HS-5 (cell line): ENCODE measurements around the gene ENOPH1.
"Not testable (repeated sequence)": the region's sequence is repeated elsewhere in the genome, so short reads cannot be mapped to it uniquely, and the experiment has no call there.

ENCODE experiments used
- DNase-seq: peaks from one replicate; pipeline ENCODE4 v3.0.0-alpha.2; 2012; ENCODE audit warnings: low read depth

The ENOPH1 gene

DNA sequence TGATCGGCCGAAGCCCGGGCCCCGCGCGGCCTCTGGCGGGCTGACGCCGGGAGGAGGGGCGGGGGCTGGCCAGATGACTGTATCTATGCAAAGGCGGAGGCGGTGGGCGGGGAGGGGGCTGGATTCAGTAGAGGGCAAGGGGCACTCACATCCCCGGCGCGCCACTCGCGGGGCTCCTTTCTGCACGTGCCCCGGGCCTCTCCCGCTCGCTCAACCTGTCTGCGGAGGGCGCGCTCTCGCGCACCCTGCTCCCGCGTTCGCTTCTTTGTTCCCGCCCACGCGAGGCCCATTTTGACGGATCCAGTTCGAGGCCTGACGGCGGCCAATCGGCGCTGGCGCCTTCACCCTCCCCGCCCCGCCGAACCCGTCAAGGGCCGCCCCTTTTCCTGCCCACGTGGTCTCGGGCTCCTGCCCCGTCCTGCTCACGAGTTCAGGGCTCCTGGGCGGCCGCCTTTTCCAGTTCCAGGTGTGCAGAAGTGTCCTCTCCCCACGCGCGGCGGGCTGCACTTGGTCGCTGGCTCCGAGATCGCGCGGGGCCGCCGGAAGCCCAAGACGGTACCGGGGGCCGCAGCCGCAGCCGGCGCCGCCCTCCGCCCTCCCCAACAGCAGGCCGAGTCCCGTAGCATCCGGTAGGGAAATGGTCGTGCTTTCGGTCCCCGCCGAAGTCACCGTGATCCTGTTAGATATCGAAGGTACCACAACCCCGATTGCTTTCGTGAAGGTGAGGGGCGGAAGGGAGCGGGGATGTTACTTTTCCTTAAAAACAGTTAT, at the start of gene ENOPH1, which contains the start of gene HNRNPDL:
TSS of gene ENOPH1 (plus strand) at position 398 of the 771 bp plus-strand sequence. CDS start at position 638, 240 bp downstream.
TSS of gene HNRNPDL (minus strand) at position 270 of the 771 bp plus-strand sequence. CDS start 772 bp downstream, outside the sequence.
- peak; percentile 80 for DNase-seq

DNA sequence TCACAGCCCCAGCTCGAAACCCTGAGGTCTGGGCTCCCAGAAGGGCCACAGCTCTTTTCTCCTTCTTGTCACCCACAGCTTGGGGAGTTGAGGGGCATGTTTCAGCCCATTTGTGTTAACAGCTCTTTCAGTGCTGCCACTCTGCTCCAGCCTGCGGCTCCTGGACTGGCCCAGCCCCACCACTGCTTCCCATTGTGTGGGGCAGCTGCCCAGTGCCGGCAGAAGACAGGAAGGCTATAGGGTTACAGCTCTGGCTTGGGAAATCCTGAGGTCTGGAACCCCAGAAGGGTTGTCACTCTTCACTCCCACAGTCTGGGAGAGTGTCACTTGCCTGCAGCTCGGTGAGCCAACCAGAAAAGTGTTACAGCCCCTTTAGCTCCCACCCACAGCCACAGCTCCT, 49.6 kb upstream of the ENOPH1 start:
- DNase-seq, result no peak

GRCh38 chr4:82381235-82381634, 49.2 kb upstream of the ENOPH1 start:
- DNase-seq, result no peak

DNA sequence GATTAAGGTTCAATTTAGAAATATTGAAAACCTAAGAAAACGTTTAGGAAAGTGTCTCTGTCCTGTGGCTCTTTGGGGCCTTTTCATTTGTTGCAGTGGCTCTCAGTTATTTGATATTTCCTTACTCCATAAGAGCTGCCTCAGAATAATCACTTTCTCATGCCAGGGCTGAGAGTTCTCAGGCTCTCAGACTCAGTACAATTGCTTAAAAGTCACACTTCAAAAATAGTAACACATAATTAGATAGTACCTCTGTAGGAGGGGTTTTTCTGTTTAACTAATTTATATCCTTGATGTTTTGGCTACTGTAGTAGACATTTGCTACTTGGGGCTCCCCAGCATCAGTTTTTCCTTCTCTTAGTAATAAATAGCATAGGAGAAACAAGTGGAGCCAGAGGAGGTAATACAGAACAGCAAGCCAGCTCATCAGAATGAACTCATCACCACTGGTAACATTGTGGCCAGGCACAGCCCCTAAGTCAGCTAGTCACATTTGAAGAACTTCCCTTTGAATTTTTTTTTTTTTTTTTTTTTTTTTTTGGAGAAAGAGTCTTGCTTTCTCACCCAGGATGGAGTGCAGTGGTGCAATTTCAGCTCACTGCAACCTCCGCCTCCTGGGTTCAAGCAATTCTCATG, 48.6 kb upstream of the ENOPH1 start:
- no peak for DNase-seq

DNA sequence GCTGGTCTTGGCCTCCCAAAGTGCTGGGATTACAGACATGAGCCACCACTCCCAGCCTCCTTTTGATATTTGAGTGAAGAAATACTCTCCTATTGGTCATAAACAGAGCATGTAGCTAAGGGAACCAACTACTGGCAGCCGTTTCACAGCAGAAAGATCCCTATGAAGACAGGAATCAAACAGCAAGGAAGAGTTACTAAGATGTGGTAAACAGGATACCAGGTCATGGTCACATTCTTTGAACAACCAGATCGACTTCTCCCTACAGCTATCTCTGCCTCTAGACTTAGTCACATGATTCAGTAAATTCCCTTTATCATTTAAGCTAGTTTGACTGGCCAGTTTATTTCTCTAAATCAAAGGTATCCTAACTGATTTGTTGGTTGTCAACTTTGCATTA, 47.6 kb upstream of the ENOPH1 start:
- no peak for DNase-seq

DNA sequence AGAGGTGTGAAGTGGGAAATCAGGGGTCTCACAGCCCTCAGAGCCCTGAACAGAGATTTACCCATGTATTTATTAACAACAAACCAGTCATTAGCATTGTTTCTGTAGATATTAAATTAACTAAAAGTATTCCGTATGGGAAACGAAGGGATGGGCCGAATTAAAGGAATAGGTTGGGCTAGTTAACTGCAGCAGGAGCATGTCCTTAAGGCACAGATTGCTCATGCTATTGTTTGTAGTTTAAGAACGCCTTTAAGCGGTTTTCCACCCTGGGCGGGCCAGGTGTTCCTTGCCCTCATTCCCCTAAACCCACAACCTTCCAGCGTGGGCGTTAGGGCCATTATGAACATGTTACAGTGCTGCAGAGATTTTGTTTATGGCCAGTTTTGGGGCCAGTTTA, 44.1 kb upstream of the ENOPH1 start:
- DNase-seq, result not testable (repeated sequence)

- no peak for DNase-seq
These were observed 42.0 kb upstream of the ENOPH1 start for GRCh38 chr4:82388405-82388804.

- not testable (repeated sequence) for DNase-seq
These were observed 40.3 kb upstream of the ENOPH1 start for GRCh38 chr4:82390061-82390460.

GRCh38 chr4:82394896-82395295, 35.5 kb upstream of the ENOPH1 start:
- DNase-seq, result no peak

- DNase-seq, result no peak
These were observed 32.9 kb upstream of the ENOPH1 start for GRCh38 chr4:82397527-82397926.

- DNase-seq, result no peak
These were observed 32.1 kb upstream of the ENOPH1 start for GRCh38 chr4:82398263-82398662.

DNA sequence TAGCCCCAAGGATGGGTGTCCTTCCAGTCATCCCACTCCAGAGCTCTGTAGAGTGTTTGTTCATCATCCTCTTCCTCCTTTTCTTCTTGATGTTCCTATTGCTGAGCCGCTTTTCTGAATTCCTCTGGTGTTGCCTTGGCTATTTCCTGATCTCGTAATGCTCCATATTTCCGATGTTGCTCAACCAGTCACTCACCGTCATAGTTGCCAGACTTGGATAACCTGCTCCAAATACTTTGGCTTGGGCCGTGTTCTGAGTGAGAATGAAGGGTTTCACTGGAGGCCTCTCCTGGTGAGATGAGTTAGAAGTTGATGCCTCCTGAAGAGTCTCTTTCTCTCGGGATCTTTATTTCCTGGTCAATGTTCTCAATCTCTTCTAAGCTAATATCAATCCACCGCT, 28.8 kb upstream of the ENOPH1 start:
- DNase-seq, result no peak

DNA sequence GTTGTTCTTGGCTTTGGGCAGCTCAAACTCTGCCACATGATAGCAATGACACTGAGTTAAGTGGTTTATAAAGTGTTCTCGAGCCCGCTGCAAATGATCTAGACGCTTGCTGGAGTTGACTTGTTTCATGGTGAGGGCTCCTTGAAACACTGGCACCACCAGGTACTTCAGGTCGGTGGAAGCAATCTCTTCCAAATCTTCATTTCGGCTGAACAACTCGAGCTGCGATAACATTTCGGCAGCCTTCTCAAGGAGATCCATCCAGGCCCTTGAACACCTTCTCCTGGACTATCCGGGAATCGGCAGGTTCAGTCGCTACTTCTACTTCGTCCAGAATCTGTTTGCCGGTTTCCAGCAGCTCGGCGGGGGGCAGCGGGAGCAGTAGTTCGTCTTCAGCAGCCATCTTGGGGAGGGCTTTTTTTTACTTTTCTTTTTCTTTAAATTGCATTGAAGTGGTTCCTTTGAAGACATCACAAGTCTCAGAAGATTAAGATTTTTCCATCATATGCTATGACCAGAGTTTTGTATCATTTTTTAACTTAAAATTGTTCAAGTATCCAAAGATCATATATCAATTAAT, 28.1 kb upstream of the ENOPH1 start:
- no peak for DNase-seq

DNA sequence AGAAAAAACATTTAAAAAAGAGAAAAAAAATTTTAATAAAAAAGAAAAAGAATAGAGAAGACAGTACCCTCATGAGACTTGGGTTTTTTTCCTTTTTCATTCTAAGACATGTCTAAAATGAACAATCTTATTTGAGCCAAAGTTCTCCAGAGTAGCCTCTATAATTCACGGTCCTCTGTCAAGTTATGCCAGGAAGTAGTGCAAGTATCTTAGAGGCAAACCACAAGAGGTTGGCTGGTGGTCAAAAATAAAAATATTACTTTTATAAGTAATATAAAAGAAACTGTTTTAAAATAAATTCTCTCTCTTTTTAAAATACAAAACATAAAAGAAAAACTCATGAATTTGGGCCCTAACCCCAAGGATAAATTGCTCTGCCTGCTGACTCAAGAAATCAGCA, 26.7 kb upstream of the ENOPH1 start:
- no peak for DNase-seq

GRCh38 chr4:82415061-82415460, 15.3 kb upstream of the ENOPH1 start:
- not testable (repeated sequence) for DNase-seq

- no peak for DNase-seq
These were observed 14.4 kb upstream of the ENOPH1 start for GRCh38 chr4:82415922-82416365.

GRCh38 chr4:82419451-82419850, 10.9 kb upstream of the ENOPH1 start:
- no peak for DNase-seq

DNA sequence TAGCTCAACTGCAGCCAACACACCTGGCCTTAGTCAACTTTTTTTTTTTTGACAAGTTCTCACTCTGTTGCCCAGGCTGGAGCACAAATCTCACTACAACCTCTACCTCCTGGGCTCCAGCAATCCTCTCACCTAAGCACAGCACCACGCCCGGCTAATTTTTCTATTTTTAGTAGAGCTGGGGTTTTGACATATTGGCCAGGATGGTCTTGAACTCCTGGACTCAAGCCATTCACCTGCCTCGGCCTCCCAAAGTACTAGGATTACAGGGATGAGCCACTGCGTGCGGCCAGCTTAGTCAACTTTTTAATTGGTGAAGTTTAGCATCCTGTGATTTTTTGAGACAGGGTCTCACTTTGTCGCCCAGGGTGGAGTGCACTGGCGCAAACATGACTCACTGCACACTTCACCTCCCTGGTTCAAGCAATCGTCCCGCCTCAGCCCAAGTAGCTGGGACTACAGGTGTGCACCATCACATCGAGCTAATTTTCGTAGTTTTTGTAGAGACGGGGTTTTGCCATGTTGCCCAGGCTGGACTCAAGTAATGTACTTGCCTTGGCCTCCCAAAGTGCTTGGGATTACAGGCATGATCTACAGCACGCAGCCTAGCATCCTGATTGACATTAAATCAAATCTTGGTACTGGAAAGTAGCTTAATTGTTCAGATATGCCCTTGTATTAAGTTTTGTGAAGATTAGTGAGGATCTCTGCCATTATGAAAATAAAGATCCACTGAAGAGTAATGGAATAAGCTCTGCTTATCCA, 8.4 kb upstream of the ENOPH1 start:
- no peak for DNase-seq

DNA sequence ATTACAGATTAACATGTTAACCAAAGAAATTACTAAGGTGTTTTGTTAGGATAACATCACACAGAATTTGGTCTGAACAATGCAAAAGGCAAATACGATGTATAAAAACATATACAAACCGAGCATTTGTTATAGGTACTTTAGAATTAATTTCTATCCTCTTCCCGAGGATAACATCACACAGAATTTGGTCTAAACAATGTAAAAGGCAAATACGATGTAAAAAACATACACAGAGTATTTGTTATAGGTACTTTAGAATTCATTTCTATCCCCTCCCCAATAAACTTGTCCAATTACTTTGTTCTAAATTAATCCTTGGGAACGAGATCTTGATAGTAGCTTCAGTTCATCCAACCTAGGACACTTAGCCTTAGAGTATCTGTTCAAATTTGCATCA, 7.8 kb upstream of the ENOPH1 start:
- DNase-seq, result no peak

GRCh38 chr4:82423245-82424054, 6.9 kb upstream of the ENOPH1 start:
- DNase-seq, result peak; percentile 79

DNA sequence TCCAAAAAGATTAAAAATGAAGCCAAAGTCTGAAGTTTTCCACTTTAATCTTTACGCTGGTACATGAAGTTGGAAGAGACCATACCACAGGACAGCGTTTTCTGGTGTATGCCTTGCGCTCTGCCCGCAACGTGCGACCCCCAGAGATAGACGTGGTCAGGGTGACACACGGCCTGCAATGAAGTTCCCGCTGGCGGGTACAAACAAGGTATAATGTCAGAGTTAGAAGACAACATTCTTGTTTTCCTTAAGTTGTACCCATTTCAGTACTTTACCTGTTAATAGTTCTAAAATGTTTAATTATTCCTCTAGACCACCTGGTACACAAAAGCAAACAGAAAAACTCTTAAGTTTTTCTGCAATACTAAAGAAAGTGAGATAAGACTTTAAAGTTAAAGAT, 4.9 kb upstream of the ENOPH1 start:
- no peak for DNase-seq
